Tibial nerve (tissue), 4 donors: ENCODE measurements around the gene OR51E1. TPM values are rescaled to one million over a fixed set of nuclear protein-coding genes. Genes with fewer than 3 reads are reported as not detected.

Experiments
- DNase-seq, 2 donors: peaks; one replicate each; pipeline ENCODE4 v3.0.0-alpha.2; 2019; ENCODE audit warnings: low spot score in 2 of 2
- H3K27ac ChIP-seq, 4 donors: fragments of 200-600 bp; sonication (generic) in 3 of 4; one replicate each; pipeline ENCODE4 v1.5.1; 2017 to 2019; ENCODE audit warnings: mild to moderate bottlenecking in 1 of 4
- H3K27me3 ChIP-seq, 2 donors: fragments of 200-600 bp; sonication (generic) in 1 of 2; one replicate each; pipeline versions ENCODE4 v1.5.1 to v1.6.0; 2017 to 2019
- H3K36me3 ChIP-seq, 3 donors: fragments of 200-600 bp; sonication (generic); one replicate each; pipeline ENCODE4 v1.5.1; 2018 to 2019
- H3K4me1 ChIP-seq, 4 donors: fragments of 200-600 bp; sonication (generic) in 3 of 4; one replicate each; pipeline ENCODE4 v1.5.1; 2017 to 2019
- H3K4me3 ChIP-seq, 4 donors: fragments of 200-600 bp; sonication (generic) in 3 of 4; one replicate each; pipeline ENCODE4 v1.5.1; 2017 to 2019; ENCODE audit warnings: mild to moderate bottlenecking in 1 of 4, moderate library complexity in 1 of 4
- H3K9me3 ChIP-seq, 4 donors: fragments of 200-600 bp; sonication (generic) in 3 of 4; one replicate each; pipeline ENCODE4 v1.5.1; 2017 to 2019
- EP300 ChIP-seq, 2 donors: sonication (generic); formaldehyde crosslinking; IDR thresholded peaks; one replicate each; pipeline ENCODE4 v1.6.1; 2017; ENCODE audit warnings: antibody characterized with exemption in 2 of 2, mild to moderate bottlenecking in 1 of 2
- POLR2A ChIP-seq, 2 donors: fragments of 450-650 bp; IDR thresholded peaks; one replicate each; pipeline ENCODE4 v1.6.1; 2017; ENCODE audit warnings: antibody characterized with exemption in 2 of 2, mild to moderate bottlenecking in 2 of 2, moderate library complexity in 2 of 2
- WGBS, 2 donors: methylation state at CpG; one replicate each; pipeline ENCODE4 v1.1.5; 2018; 5-methylcytosine and 5-hydroxymethylcytosine counted together
- total RNA-seq, 4 donors: library from RNA; depleted of rRNA; stranded (reverse); fragments of >200 nt; gene quantifications; one replicate each; pipeline ENCODE4 v1.1.0, GENCODE V29; 2016
- TF ChIP-seq, protein P1 (sequence below), 5 experiments: fragments of 200-600 bp in 3 of 5; fragments of 450-650 bp in 2 of 5; sonication (generic) in 3 of 5; IDR thresholded peaks; one replicate each; pipeline ENCODE4 v1.5.1; 2016 to 2019; ENCODE audit warnings: antibody characterized with exemption in 5 of 5, mild to moderate bottlenecking in 3 of 5, moderate library complexity in 2 of 5

The OR51E1 gene
- total RNA-seq, 4 donors from 2014 or later = 0.21 to 0.39 (median 0.26) TPM

DNA sequence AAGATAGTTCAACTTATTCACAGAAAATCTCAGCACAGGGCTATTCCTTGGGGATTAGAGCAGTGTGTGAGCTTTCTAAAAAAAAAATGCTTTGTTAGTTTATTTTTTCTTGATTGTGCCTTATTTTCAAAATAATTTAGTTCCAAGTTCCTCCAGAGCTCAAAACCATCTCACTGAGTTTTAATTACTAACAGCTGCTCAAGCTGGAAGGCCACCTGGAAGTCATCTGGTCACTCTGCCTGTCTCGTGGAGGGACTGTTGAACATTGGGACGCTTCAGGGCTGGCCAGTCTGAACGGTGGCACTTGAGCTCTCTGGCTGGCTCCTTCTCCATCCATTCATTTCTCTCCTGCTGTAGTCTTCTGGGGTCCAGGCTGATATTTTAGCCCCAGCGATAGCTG is 4.0 kb downstream of the OR51E1 start:
- Histone ChIP-seq H3K27me3 (no peaks in the 10 kb centered on the region), H3K4me3 (no peak overlapping the region), H3K27ac (peak overlapping the region in 1 of 4 donors; percentile 28), H3K9me3 (no peaks in the 10 kb centered on the region), H3K4me1 (peaks cover 0 to 6% (median 0%) of the 10 kb centered on the region in 4 donors), H3K36me3 (no peaks in the 10 kb centered on the region)
- TF ChIP-seq EP300 (IDR thresholded peaks at IDR 0.05) = no peak
- no peak for TF ChIP-seq POLR2A (IDR thresholded peaks at IDR 0.05)
- TF ChIP-seq, protein P1, sequence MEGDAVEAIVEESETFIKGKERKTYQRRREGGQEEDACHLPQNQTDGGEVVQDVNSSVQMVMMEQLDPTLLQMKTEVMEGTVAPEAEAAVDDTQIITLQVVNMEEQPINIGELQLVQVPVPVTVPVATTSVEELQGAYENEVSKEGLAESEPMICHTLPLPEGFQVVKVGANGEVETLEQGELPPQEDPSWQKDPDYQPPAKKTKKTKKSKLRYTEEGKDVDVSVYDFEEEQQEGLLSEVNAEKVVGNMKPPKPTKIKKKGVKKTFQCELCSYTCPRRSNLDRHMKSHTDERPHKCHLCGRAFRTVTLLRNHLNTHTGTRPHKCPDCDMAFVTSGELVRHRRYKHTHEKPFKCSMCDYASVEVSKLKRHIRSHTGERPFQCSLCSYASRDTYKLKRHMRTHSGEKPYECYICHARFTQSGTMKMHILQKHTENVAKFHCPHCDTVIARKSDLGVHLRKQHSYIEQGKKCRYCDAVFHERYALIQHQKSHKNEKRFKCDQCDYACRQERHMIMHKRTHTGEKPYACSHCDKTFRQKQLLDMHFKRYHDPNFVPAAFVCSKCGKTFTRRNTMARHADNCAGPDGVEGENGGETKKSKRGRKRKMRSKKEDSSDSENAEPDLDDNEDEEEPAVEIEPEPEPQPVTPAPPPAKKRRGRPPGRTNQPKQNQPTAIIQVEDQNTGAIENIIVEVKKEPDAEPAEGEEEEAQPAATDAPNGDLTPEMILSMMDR (IDR thresholded peaks at IDR 0.05) = no peak
- WGBS, 2 donors = 42 to 60% methylated on average over 4 of the region's 4 CpGs
- peak in 1 of 2 donors; percentile 42 for DNase-seq

DNA sequence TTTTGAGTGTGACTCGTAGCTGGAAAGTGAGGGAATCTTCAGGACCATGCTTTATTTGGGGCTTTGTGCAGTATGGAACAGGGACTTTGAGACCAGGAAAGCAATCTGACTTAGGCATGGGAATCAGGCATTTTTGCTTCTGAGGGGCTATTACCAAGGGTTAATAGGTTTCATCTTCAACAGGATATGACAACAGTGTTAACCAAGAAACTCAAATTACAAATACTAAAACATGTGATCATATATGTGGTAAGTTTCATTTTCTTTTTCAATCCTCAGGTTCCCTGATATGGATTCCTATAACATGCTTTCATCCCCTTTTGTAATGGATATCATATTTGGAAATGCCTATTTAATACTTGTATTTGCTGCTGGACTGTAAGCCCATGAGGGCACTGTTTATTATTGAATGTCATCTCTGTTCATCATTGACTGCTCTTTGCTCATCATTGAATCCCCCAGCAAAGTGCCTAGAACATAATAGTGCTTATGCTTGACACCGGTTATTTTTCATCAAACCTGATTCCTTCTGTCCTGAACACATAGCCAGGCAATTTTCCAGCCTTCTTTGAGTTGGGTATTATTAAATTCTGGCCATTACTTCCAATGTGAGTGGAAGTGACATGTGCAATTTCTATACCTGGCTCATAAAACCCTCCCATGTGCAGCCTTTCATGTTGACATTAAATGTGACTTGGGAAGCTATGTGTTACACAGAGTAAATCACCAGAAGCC is 11.0 kb downstream of the OR51E1 start:
- TF ChIP-seq POLR2A (IDR thresholded peaks at IDR 0.05) (no peak), EP300 (IDR thresholded peaks at IDR 0.05) (no peak)
- TF ChIP-seq, protein P1 (IDR thresholded peaks at IDR 0.05) = no peak
- Histone ChIP-seq H3K27me3 (no peaks in the 10 kb centered on the region), H3K4me3 (no peak overlapping the region), H3K27ac (no peak overlapping the region), H3K9me3 (no peaks in the 10 kb centered on the region), H3K36me3 (no peaks in the 10 kb centered on the region), H3K4me1 (no peaks in the 10 kb centered on the region)
- 78 to 83% methylated on average over 2 of the region's 2 CpGs for WGBS, 2 donors
- DNase-seq = no peak

- 68 to 80% methylated on average over 5 of the region's 5 CpGs for WGBS, 2 donors
- Histone ChIP-seq H3K36me3 (no peaks in the 10 kb centered on the region), H3K27me3 (no peaks in the 10 kb centered on the region), H3K4me3 (no peak overlapping the region), H3K9me3 (no peaks in the 10 kb centered on the region), H3K4me1 (no peaks in the 10 kb centered on the region), H3K27ac (no peak overlapping the region)
- DNase-seq = no peak
- no peak for TF ChIP-seq EP300 (IDR thresholded peaks at IDR 0.05)
- TF ChIP-seq, protein P1 (IDR thresholded peaks at IDR 0.05) = no peak
Observed at GRCh38 chr11:4658629-4659445, 15.1 kb downstream of the OR51E1 start.

- TF ChIP-seq POLR2A (IDR thresholded peaks at IDR 0.05) (no peak), EP300 (IDR thresholded peaks at IDR 0.05) (no peak)
- TF ChIP-seq, protein P1 (IDR thresholded peaks at IDR 0.05) = no peak
- DNase-seq = no peak
- H3K4me1 ChIP-seq = no peaks in the 10 kb centered on the region
- no peaks in the 10 kb centered on the region for H3K9me3 ChIP-seq
- H3K4me3 ChIP-seq = no peak overlapping the region
- H3K27ac ChIP-seq = no peak overlapping the region
- H3K27me3 ChIP-seq = no peaks in the 10 kb centered on the region
- 71 to 78% methylated on average over 6 of the region's 6 CpGs for WGBS, 2 donors
- no peaks in the 10 kb centered on the region for H3K36me3 ChIP-seq
Observed at GRCh38 chr11:4662876-4663275, 19.1 kb downstream of the OR51E1 start.

GRCh38 chr11:4664183-4664582 is 20.4 kb downstream of the OR51E1 start:
- Histone ChIP-seq H3K4me1 (no peaks in the 10 kb centered on the region), H3K27ac (no peak overlapping the region), H3K27me3 (no peaks in the 10 kb centered on the region), H3K4me3 (no peak overlapping the region), H3K9me3 (no peaks in the 10 kb centered on the region), H3K36me3 (no peaks in the 10 kb centered on the region)
- no peak for DNase-seq
- TF ChIP-seq POLR2A (IDR thresholded peaks at IDR 0.05) (no peak), EP300 (IDR thresholded peaks at IDR 0.05) (no peak)
- TF ChIP-seq, protein P1 (IDR thresholded peaks at IDR 0.05) = no peak
- WGBS, 2 donors = 84 to 86% methylated on average over 3 of the region's 3 CpGs
